ENCODE measurements around the gene LCE1C. TPM values are rescaled to one million over a fixed set of nuclear protein-coding genes. Genes with fewer than 3 reads are reported as not detected.

The LCE1C gene
- total RNA-seq, 1 donor = not detected

DNA sequence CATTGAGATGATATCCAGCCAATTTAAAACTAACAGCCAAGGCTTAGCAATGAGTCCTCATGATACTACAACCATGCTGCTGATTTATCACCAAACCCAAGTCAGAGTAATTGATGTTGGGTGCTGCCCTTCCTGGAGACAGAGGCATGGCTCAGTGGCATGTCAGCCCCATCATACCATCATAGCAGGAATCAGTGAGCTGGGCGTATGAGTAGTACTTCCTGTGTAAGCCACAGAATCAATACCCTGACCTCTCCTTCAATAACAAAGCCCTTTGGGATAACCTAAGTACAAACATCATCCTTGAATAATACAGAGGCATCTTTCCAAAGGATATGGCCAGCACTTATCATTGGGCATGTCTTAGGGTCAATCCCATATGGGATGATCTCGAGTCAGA is 23.4 kb downstream of the LCE1C start:
- DNase-seq (ENCODE audit: low read depth) = no peak
- no peak overlapping the region for H3K4me3 ChIP-seq (ENCODE audit: low read depth, low read length)
- no peak for TF ChIP-seq CTCF (IDR thresholded peaks at IDR 0.05; ENCODE audit: insufficient read depth, low read length)

- no peak overlapping the region for H3K4me3 ChIP-seq (ENCODE audit: low read depth, low read length)
- TF ChIP-seq CTCF (IDR thresholded peaks at IDR 0.05; ENCODE audit: insufficient read depth, low read length) = peak; percentile 11
- no peak for DNase-seq (ENCODE audit: low read depth)
These were observed 28.8 kb downstream of the LCE1C start for GRCh38 chr1:152777510-152778137.

DNA sequence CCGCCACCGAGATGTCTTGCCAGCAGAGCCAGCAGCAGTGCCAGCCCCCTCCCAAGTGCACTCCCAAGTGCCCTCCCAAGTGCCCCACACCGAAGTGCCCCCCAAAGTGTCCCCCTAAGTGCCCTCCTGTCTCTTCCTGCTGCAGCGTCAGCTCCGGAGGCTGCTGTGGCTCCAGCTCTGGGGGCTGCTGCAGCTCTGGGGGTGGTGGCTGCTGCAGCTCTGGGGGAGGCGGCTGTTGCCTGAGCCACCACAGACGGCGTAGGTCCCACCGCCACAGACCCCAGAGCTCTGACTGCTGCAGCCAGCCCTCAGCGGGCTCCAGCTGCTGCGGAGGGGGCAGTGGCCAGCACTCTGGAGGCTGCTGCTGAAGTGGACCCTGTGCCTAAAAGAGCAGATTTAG is 30.1 kb downstream of the LCE1C start:
- H3K4me3 ChIP-seq (ENCODE audit: low read depth, low read length) = no peak overlapping the region
- DNase-seq (ENCODE audit: low read depth) = no peak
- no peak for TF ChIP-seq CTCF (IDR thresholded peaks at IDR 0.05; ENCODE audit: insufficient read depth, low read length)

DNA sequence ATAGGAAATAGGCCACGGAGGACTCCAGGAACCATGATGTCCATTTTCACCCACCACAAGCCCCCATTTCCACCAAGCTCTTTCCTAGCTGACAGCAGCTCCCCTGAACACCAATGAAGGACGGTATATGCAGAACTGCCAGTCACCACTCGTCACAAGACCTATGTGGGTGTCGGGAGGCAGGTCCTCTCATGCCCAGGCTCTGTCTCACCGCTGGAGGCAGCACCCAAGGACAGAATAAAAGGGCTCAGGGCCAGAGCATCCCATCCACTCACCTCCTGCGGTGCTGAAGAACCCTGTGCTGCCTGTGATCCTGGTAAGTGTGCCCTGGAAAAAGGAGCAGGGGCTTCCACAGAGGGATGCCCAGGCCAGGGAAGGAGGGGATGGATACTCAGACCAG is 31.6 kb downstream of the LCE1C start, which contains the start of gene LCE1F:
LCE1F (plus strand) TSS at position 266 of the 400 bp plus-strand sequence. CDS start 1,232 bp downstream, outside the sequence.
- no peak for DNase-seq (ENCODE audit: low read depth)
- no peak within 1 kb of the TSS for H3K4me3 ChIP-seq (ENCODE audit: low read depth, low read length)
- TF ChIP-seq CTCF (IDR thresholded peaks at IDR 0.05; ENCODE audit: insufficient read depth, low read length) = no peak

DNA sequence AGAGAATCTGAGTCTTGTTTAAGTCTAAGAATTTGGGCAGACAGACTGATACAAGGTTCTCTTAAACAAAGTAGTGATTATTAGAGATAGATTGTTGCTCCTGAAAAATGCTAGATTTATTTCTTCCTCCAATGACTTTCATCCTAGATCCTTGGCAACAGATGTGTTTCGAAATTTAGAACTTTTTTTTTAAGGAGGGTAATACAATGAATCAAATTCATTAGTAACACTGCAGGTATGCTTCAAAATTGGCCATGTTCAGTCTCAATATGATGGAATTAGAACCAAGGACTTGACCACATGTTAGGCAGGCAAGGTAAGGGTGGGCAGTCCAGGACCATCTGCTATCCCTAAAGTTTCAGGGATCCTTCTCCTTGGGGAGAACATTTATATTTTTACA is 36.0 kb downstream of the LCE1C start:
- DNase-seq (ENCODE audit: low read depth) = no peak
- TF ChIP-seq CTCF (IDR thresholded peaks at IDR 0.05; ENCODE audit: insufficient read depth, low read length) = no peak
- H3K4me3 ChIP-seq (ENCODE audit: low read depth, low read length) = no peak overlapping the region

DNA sequence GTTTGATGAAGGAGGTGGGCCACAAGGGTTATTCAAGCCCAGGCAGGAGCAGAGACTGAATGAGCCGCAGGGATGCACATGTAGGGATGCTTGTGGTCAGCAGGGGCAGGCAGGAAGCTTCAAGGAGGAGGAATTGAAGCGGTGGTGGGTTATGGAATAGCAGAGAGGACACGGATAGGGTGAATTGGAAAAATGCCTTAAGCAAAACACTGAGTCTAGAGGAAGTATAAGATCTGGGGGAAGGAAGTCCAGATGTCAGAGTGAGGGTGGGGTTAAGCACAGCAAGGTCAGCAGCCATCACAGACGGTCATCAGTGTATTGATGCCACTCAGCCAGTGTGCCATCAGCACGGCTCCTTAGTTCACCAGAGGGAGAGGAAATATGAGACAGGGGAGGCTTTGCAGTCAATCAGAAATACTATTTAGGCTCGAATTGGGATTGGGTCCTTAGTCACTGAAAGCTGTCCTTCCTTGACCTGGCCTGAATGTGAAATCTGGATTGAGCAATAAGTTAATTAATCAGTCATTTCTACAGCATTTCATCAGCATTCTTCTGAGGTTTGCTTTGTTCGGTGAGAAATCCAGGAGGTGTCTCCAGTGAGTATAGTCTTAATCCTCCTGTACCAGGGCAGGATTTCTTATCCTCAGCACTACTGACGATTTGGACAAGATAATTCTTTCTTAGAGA is 37.5 kb downstream of the LCE1C start:
- DNase-seq (ENCODE audit: low read depth) = peak; percentile 25
- H3K4me3 ChIP-seq (ENCODE audit: low read depth, low read length) = no peak overlapping the region
- TF ChIP-seq CTCF (IDR thresholded peaks at IDR 0.05; ENCODE audit: insufficient read depth, low read length) = no peak

Data from fibroblast of the aortic adventitia (primary cell).